H1 (cell line): ENCODE data around the gene KNDC1. TPM values are rescaled to one million over a fixed set of nuclear protein-coding genes. Genes with fewer than 3 reads are reported as not detected.

Source experiments
- CTCF ChIA-PET: fragments of 300-600 bp; sonication (Branson Sonifier 250); formaldehyde crosslinking; loops from one replicate; lab custom pipeline; 2021; ENCODE audit not compliant: partially characterized antibody; lab: Charles Lee
- POLR2A ChIA-PET: fragments of 300-600 bp; sonication (Branson Sonifier 250); formaldehyde crosslinking; loops from one replicate; lab custom pipeline; 2021; ENCODE audit warnings: inconsistent platforms; ENCODE audit not compliant: partially characterized antibody; lab: Charles Lee
- DNase-seq, 2 experiments: peaks; one replicate each; pipeline versions ENCODE4 v3.0.0 to v3.0.0-alpha.2; 2010 to 2022; ENCODE audit warnings: low spot score in 2 of 2, low read depth in 1 of 2, mixed read lengths in 1 of 2
- FAIRE-seq: peaks from 2 replicates; lab custom pipeline; 2011; peaks lifted over from hg19 to GRCh38; lab: Jason Lieb, UNC
- H2AFZ ChIP-seq: 2 replicates; pipeline ENCODE4 v1.8.1; 2012; ENCODE audit warnings: low read length, inconsistent platforms
- H2AK5ac ChIP-seq: 2 replicates; pipeline ENCODE4 v1.6.1; 2013; ENCODE audit warnings: low read depth, low read length
- H2BK120ac ChIP-seq: replicated peaks from 2 replicates; pipeline ENCODE3; 2013; ENCODE audit warnings: low read depth, low read length, inconsistent platforms
- H2BK12ac ChIP-seq: 2 replicates; pipeline ENCODE4 v1.6.1; 2013; ENCODE audit warnings: low read depth, low read length
- H2BK15ac ChIP-seq: 2 replicates; pipeline ENCODE4 v1.6.1; 2013; ENCODE audit warnings: low read length
- H2BK20ac ChIP-seq: 2 replicates; pipeline ENCODE4 v1.6.1; 2013; ENCODE audit warnings: low read length
- H2BK5ac ChIP-seq: 2 replicates; pipeline ENCODE4 v1.6.1; 2013; ENCODE audit warnings: low read depth, low read length
- H3K14ac ChIP-seq: 2 replicates; pipeline ENCODE4 v1.6.1; 2013; ENCODE audit warnings: inconsistent platforms; ENCODE audit not compliant: insufficient read length
- H3K18ac ChIP-seq: 2 replicates; pipeline ENCODE4 v1.6.1; 2013; ENCODE audit warnings: low read length; ENCODE audit errors: extremely low read depth
- H3K23ac ChIP-seq: 2 replicates; pipeline ENCODE4 v1.6.1; 2013; ENCODE audit warnings: inconsistent platforms; ENCODE audit not compliant: insufficient read length
- H3K23me2 ChIP-seq: 2 replicates; pipeline ENCODE4 v1.6.1; 2013; ENCODE audit warnings: low read depth, low read length
- H3K27ac ChIP-seq: 2 replicates; pipeline ENCODE4 v1.6.1; 2011; ENCODE audit warnings: low read depth, low read length, inconsistent platforms
- H3K27me3 ChIP-seq, 4 experiments: replicated peaks in 1 of 4; 1 replicate in 1 of 4; 2 replicates in 3 of 4; pipeline versions ENCODE4 v1.6.1 to v1.8.1; 2011 to 2013; ENCODE audit warnings: low read length in 3 of 4, mild to moderate bottlenecking in 3 of 4, inconsistent platforms in 2 of 4, mixed read lengths in 2 of 4, moderate library complexity in 1 of 4; ENCODE audit not compliant: control insufficient read depth in 3 of 4, insufficient read depth in 3 of 4; ENCODE audit errors: extremely low read depth in 1 of 4
- H3K36me3 ChIP-seq, 4 experiments: 2 replicates each; pipeline versions ENCODE4 v1.6.1 to v1.8.1; 2011 to 2013; ENCODE audit warnings: mild to moderate bottlenecking in 4 of 4, low read length in 3 of 4, moderate library complexity in 2 of 4, control low read depth in 1 of 4, inconsistent platforms in 1 of 4; ENCODE audit not compliant: insufficient read depth in 4 of 4, control insufficient read depth in 2 of 4
- H3K4ac ChIP-seq: replicated peaks from 2 replicates; pipeline ENCODE3; 2013; ENCODE audit warnings: low read length, low read depth, mixed read lengths, inconsistent platforms; ENCODE audit not compliant: insufficient read length
- H3K4me1 ChIP-seq, 4 experiments: replicated peaks in 1 of 4; 1 replicate in 1 of 4; 2 replicates in 3 of 4; pipeline versions ENCODE4 v1.6.1 to v1.8.1; 2011 to 2013; ENCODE audit warnings: low read length in 3 of 4, inconsistent platforms in 2 of 4, mixed read lengths in 1 of 4; ENCODE audit not compliant: insufficient read depth in 4 of 4, control insufficient read depth in 3 of 4
- H3K4me2 ChIP-seq, 2 experiments: 2 replicates each; pipeline versions ENCODE4 v1.6.1 to v1.8.1; 2011 to 2013; ENCODE audit warnings: low read depth in 2 of 2, low read length in 2 of 2, control low read depth in 1 of 2, inconsistent platforms in 1 of 2, mild to moderate bottlenecking in 1 of 2; ENCODE audit not compliant: insufficient read depth in 1 of 2
- H3K4me3 ChIP-seq, 4 experiments: fragments of 200-600, 300-600 bp in 1 of 4; sonication (generic), shearing (Covaris generic), sonication (Bioruptor Twin) in 1 of 4; 2 replicates each; pipeline versions ENCODE4 v1.5.1 to v1.8.1; 2011 to 2016; ENCODE audit warnings: low read length in 4 of 4, low read depth in 3 of 4, control low read depth in 2 of 4, inconsistent platforms in 2 of 4, mild to moderate bottlenecking in 2 of 4, mixed read lengths in 1 of 4, moderate library complexity in 1 of 4; ENCODE audit not compliant: insufficient read depth in 2 of 4; ENCODE audit errors: extremely low read depth in 1 of 4
- H3K56ac ChIP-seq: replicated peaks from 2 replicates; pipeline ENCODE3; 2013; ENCODE audit warnings: low read depth, mild to moderate bottlenecking, mixed read lengths, low read length, inconsistent platforms; ENCODE audit not compliant: insufficient read length
- H3K79me1 ChIP-seq: 2 replicates; pipeline ENCODE4 v1.6.1; 2013; ENCODE audit warnings: low read depth, low read length, control low read depth
- H3K79me2 ChIP-seq, 2 experiments: 2 replicates each; pipeline versions ENCODE4 v1.6.1 to v1.8.1; 2012 to 2013; ENCODE audit warnings: low read length in 2 of 2, mild to moderate bottlenecking in 2 of 2, inconsistent platforms in 1 of 2; ENCODE audit not compliant: insufficient read depth in 2 of 2, control insufficient read depth in 1 of 2
- H3K9ac ChIP-seq, 4 experiments: replicated peaks in 1 of 4; 1 replicate in 1 of 4; 2 replicates in 3 of 4; pipeline versions ENCODE4 v1.6.1 to v1.8.1; 2011 to 2013; ENCODE audit warnings: low read depth in 3 of 4, low read length in 3 of 4, control low read depth in 2 of 4, mild to moderate bottlenecking in 2 of 4, moderate library complexity in 2 of 4, inconsistent platforms in 1 of 4; ENCODE audit errors: extremely low read depth in 1 of 4
- H3K9me3 ChIP-seq, 2 experiments: 2 replicates each; pipeline versions ENCODE4 v1.6.1 to v1.8.1; 2012 to 2013; ENCODE audit warnings: mild to moderate bottlenecking in 2 of 2, moderate library complexity in 2 of 2, control low read depth in 1 of 2, inconsistent platforms in 1 of 2, low read depth in 1 of 2, low read length in 1 of 2, mixed read lengths in 1 of 2; ENCODE audit not compliant: insufficient read depth in 2 of 2
- H4K20me1 ChIP-seq, 2 experiments: replicated peaks in 1 of 2; 2 replicates each; pipeline versions ENCODE3 to v1.8.1; 2011 to 2013; ENCODE audit warnings: inconsistent platforms in 2 of 2, low read length in 2 of 2, mild to moderate bottlenecking in 1 of 2; ENCODE audit not compliant: insufficient read depth in 2 of 2, control insufficient read depth in 1 of 2
- H4K5ac ChIP-seq: 2 replicates; pipeline ENCODE4 v1.6.1; 2013; ENCODE audit warnings: low read length, low read depth, mixed read lengths, inconsistent platforms; ENCODE audit not compliant: insufficient read length
- H4K8ac ChIP-seq: 2 replicates; pipeline ENCODE4 v1.8.0; 2013; ENCODE audit warnings: mild to moderate bottlenecking, moderate library complexity, low read length, inconsistent platforms; ENCODE audit not compliant: insufficient read depth; ENCODE audit errors: extremely low read depth
- H4K91ac ChIP-seq: replicated peaks from 2 replicates; pipeline ENCODE3; 2013; ENCODE audit warnings: low read length, mixed read lengths, inconsistent platforms; ENCODE audit not compliant: insufficient read length
- BCL11A ChIP-seq, 2 experiments: IDR thresholded peaks; one replicate each; pipeline ENCODE4 v1.6.1; 2011; ENCODE audit warnings: low read depth in 2 of 2, low read length in 2 of 2, mild to moderate bottlenecking in 2 of 2
- PHF8 ChIP-seq: fragments of 200-600 bp; sonication (generic); conservative IDR thresholded peaks from 2 replicates; pipeline ENCODE4 v1.7.1; 2012; ENCODE audit warnings: low read depth, mild to moderate bottlenecking, inconsistent platforms, low read length, moderate library complexity
- ZNF274 ChIP-seq: IDR thresholded peaks from 2 replicates; pipeline ENCODE4 v1.7.0; 2012; ENCODE audit warnings: low read length, borderline replicate concordance; ENCODE audit errors: extremely low read depth
- WGBS, 2 experiments: shearing (Covaris generic) in 1 of 2; methylation state at CpG; one replicate each; pipeline versions ENCODE4 v1.1.6 to v1.1.7; 2013 to 2015; ENCODE audit warnings: low lambda C conversion rate in 2 of 2, mixed read lengths in 2 of 2, inconsistent platforms in 1 of 2, low coverage in 1 of 2, missing lambda C conversion rate in 1 of 2; ENCODE audit not compliant: insufficient replicate concordance in 2 of 2, insufficient coverage in 1 of 2, insufficient read length in 1 of 2; ENCODE audit errors: extremely low coverage in 1 of 2, missing lambda C conversion rate in 1 of 2; 5-methylcytosine and 5-hydroxymethylcytosine counted together
- polyA plus RNA-seq, 7 experiments: library from polyadenylated mRNA; depleted of rRNA in 3 of 7; stranded (reverse) in 5 of 7; unstranded in 2 of 7; fragments of >200 nt in 5 of 7; fragments of 200-250 nt in 2 of 7; gene quantifications; 1 replicate in 5 of 7; 2 replicates in 1 of 7; 4 replicates in 1 of 7; pipeline versions ENCODE4 v1.2.1 to v1.2.3, GENCODE V29; 2011 to 2013; ENCODE audit warnings: missing spikeins in 2 of 7, mixed read lengths in 2 of 7
- total RNA-seq: library from RNA; stranded (reverse); fragmentation: NEBNext Ultra II Directional; extraction: Animal tissue kit (Norgen Biotek cat#: 25700); gene quantifications from 2 replicates; pipeline ENCODE4 v1.2.1, GENCODE V29; 2021

KNDC1 gene
- total and polyA plus RNA-seq, 2 of the 8 experiments (the other 6 are each of a cell fraction or from before 2014, with no cell fraction given) = 7.5 to 16.7 TPM

GRCh38 chr10:133189256-133189655 lies 29.2 kb downstream of the KNDC1 start:
- Histone ChIP-seq H3K18ac (no peak overlapping the region), H3K4ac (no peak overlapping the region), H3K9ac (no peak overlapping the region), H3K56ac (no peak overlapping the region), H3K4me3 (no peak overlapping the region), H3K9me3 (peaks cover 15 to 30% of the 10 kb centered on the region in 2 experiments; a peak in 3 of 4 replicates), H2BK5ac (no peak overlapping the region), H2BK20ac (no peak overlapping the region), H4K20me1 (peaks cover 0 to 3% of the 10 kb centered on the region in 2 experiments), H3K27me3 (no peaks in the 10 kb centered on the region), H2AFZ (no peak overlapping the region), H3K27ac (no peak overlapping the region), H3K79me1 (no peaks in the 10 kb centered on the region), H3K36me3 (peaks cover 0 to 25% (median 4%) of the 10 kb centered on the region in 4 experiments; a peak in 3 of 8 replicates), H2BK120ac (no peak overlapping the region), H3K23me2 (no peaks in the 10 kb centered on the region), H3K23ac (no peak overlapping the region), H4K8ac (no peak overlapping the region; the same call in 1 of the 2 replicates), H3K79me2 (no peaks in the 10 kb centered on the region), H3K4me2 (no peak overlapping the region), H4K91ac (no peak overlapping the region), H4K5ac (no peak overlapping the region), H2BK12ac (no peak overlapping the region), H2BK15ac (no peak overlapping the region), H3K14ac (no peak overlapping the region), H2AK5ac (no peak overlapping the region), H3K4me1 (no peaks in the 10 kb centered on the region; a peak in 1 of 7 replicates)
- POLR2A ChIA-PET = interaction anchor here (0.9 to 1.3 kb wide), 2 partner anchors 10 to 31 kb away, joined by 3 to 5 read pairs; no protein-coding TSS in a partner anchor
- DNase-seq (no peak), FAIRE-seq (no peak)
- CTCF ChIA-PET = interaction anchor here (0.6 kb wide), 1 partner anchor 36 kb away, joined by 3 read pairs; no protein-coding TSS in a partner anchor
- TF ChIP-seq ZNF274 (no peak), PHF8 (no peak), BCL11A (IDR thresholded peaks at IDR 0.05; ENCODE audit: low read depth in 2 of 2, low read length in 2 of 2) (no peak)
- 98% methylated on average over 19 of the region's 22 CpGs; no CpG with 5 or more reads in 1 of the 2 experiments for WGBS, 2 experiments
